HG03442 (cell line): ENCODE data around the gene DNAJB14.
A peak's percentile ranks its signal among the peaks of the same experiment; 100 is the strongest.

Experiments
- ATAC-seq: cut with Tn5 transposase; IDR thresholded peaks from one replicate; pipeline ENCODE4 v1.9.1; 2021; ENCODE audit warnings: mild to moderate bottlenecking, moderate library complexity; ENCODE audit not compliant: unreplicated experiment

DNAJB14 gene

DNA sequence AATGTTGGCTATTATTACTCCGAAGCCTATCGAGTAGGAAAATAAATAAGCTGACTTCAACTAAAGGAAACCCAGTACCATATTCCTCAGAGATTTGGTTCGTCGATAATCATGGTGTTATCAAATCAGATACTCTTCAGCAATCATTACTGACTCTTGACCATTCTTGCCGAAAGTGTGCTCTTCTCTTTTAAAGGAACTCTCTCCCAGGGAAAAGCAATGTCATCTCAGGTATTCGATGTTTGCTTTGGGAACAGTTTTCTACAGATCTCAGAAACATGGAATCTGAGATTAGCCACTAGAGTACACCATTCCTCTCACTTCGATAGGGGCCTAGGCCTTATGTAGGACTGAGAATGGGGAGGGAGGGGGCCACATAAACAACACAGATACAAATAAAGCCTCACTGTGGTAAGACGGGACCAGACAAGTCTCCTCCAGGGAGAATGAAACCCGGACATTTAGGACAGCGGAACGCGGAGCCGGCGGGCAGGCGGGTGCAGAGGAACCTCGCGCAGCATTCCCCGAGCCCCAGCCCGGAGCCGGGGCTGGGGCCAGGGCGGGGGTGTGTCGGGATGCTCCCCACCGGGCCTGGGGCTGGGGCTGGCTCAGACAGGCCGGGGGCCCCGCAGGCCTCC is 581 bp downstream of the DNAJB14 start:
- ATAC-seq: peak; percentile 1

- ATAC-seq: no peak
Measured at GRCh38 chr4:99943904-99944437, 2.4 kb downstream of the DNAJB14 start.

DNA sequence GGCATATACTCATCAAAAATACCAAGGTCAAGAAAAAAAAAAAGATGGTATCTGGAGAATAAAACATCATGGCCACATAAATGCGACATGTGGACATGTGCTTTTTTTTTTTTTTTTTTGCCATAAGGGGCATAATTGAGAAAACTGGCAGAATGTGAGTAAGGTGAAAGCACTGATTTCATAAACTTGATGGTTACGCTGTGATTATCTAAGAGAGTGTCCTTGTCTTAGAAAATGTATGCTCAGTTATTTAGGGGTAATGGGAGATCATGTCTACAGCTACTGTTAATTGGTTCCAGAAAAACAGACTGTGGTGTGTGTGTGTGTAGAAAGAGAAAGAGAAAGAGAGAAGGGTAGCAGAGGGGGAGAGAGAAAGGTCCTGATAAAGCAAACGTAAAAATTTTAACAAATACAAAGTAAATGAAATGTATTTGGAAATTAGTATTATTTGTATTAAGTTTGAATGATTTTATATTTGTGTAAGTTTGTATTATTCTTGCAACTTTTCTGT is 8.1 kb downstream of the DNAJB14 start:
- no peak for ATAC-seq

- ATAC-seq: no peak
Measured at GRCh38 chr4:99934891-99935290, 11.5 kb downstream of the DNAJB14 start.

GRCh38 chr4:99927566-99927965 is 18.9 kb downstream of the DNAJB14 start:
- ATAC-seq: no peak

DNA sequence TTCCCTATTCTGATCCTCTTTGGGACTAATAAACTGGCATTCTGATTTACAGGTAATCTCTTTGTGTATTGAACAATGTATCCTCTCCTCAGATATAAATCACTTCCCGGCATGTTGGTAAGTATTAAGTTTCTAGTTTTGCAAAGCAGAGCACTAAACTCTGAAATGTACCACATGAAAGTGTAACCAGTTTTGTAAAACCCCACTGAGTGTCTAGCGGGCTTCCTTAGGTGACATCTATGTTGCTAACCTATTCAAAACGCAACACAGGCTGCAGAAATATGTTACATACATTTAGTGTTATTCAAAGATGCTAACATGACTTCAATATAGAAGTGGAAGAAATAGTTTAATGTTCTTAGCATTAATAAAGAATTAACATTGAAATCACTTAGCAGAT is 25.2 kb downstream of the DNAJB14 start:
- ATAC-seq: no peak

GRCh38 chr4:99918656-99919055 is 27.8 kb downstream of the DNAJB14 start:
- ATAC-seq: no peak

GRCh38 chr4:99917575-99917974 is 28.8 kb downstream of the DNAJB14 start:
- ATAC-seq: no peak

DNA sequence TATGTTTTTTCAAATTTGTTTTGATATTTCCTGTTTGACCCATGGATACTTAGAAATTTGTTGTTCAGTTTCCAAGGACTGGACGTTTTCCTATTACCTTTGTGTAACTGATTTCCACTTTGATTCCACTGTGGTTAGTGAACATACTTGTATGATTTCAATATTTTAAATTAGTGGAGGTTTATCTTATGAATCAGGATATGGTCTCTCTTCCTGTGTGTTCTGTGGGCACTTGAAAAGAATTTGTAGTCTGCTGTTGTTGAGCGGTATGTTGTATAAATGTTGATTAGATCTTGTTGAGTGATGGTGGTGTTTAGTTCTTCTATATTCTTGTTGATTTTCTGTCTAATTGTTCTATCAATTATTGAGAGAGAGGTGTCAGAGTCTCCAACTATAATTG is 31.0 kb downstream of the DNAJB14 start:
- ATAC-seq: no peak

- no peak for ATAC-seq
Measured at GRCh38 chr4:99894998-99895397, 51.4 kb downstream of the DNAJB14 start.

GRCh38 chr4:99894161-99894997 is 52.0 kb downstream of the DNAJB14 start, which contains the start of gene LAMTOR3:
LAMTOR3 (minus strand) TSS chr4:99894427; CDS start chr4:99893963, 464 bp downstream.
- ATAC-seq: peak; percentile 100

DNA sequence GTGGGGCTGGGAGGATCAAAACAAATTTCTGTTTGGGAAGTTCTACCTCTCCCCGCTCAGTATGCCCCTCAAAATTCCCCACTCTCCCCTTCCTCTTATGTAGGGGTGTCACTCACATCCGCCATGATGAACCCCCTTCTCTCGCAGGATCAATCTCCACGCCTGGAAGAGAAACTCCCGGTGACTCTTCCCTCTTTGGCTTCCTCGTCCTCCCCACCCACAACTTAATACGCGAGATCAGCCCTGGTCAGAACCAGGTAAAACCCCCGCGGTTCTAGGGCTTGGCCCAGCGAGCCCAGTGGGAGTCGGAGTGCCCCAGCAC is 52.6 kb downstream of the DNAJB14 start:
- ATAC-seq: no peak

DNA sequence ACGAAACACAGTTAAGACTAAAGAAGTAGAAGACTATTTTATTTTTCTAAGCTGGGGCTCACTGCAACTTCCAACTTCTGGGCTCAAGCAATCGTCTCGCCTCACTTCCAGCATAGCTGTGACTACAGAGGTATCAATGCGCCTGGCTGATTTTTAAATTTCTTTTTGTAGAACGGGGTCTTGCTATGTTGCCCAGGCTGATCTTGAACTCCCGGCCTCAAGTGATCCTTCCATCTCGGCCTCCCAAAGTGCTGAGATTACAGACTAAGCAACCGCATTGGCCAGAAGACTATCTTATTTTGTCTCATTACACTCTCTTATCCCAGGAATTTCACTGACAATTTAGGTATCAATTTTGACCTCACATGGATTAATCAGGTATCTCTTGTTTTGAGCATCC is 53.4 kb downstream of the DNAJB14 start:
- no peak for ATAC-seq

DNA sequence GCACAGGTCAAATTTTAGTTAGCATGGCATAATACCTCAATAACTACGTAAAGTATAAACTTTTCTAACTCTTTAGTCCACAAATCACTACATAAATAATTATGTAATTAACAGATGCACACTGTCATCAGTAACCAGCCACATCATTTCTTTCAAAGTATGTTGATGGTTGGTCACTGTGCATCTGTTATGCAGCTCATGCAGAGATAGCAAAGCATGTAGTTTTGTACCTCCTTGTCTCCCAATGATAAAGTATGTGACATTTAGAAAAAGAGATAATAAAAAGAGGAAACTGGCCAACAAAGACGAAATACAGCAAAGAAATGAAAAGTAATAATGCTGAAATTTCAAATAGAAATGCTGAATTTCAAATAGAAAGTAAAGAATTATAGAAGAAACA is 55.1 kb downstream of the DNAJB14 start:
- no peak for ATAC-seq

- ATAC-seq: no peak
Measured at GRCh38 chr4:99887837-99888236, 58.6 kb downstream of the DNAJB14 start.

GRCh38 chr4:99886146-99886545 is 60.3 kb downstream of the DNAJB14 start:
- ATAC-seq: no peak

- ATAC-seq: no peak
Measured at GRCh38 chr4:99885687-99886086, 60.7 kb downstream of the DNAJB14 start.

DNA sequence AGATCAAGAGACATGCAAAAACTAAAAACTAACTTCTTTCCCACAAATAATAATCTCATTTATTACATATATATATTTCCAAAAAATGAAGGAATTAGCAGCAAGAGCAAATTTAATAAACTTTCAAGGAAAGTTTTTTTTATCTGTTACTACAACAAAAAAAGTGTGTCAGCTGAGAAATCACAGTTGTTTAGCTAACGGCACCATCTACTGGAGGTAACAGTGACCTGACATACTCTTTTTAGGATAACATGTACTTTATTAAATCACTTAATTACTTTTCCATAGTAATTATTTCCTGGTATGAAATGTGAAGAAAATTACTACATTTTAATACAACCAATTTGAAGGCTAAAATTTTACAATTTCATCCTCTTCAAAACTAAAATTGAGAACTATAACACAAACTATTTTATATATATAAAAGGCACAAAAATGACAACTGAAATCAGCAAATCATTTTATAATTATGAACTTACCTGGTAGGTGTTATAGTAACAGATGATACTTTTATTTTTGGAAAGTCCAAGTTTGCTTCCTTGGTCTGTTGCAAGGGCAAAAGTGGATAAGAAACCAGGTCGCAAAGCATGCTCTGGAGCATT is 61.3 kb downstream of the DNAJB14 start:
- ATAC-seq: no peak

GRCh38 chr4:99879458-99879857 is 67.0 kb downstream of the DNAJB14 start:
- no peak for ATAC-seq

DNA sequence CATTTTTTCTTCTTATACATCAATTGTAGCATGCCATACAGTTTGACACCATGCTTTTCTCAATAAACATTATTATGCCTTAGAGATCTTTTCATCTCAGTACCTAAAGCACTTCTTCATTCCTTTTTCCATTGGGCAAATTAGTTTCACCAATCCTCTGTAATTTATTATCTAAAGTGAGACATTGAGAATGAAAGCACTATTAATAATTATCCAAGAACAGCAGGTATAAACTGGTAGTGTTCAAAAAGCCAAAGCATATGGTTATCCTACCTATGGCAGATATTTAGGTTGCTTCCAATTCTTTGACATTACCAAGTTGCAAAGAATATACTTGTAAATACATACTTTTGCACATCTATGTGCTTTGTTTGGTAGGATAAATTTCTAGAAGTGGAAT is 67.8 kb downstream of the DNAJB14 start:
- no peak for ATAC-seq

GRCh38 chr4:99876946-99877345 is 69.5 kb downstream of the DNAJB14 start:
- no peak for ATAC-seq

DNA sequence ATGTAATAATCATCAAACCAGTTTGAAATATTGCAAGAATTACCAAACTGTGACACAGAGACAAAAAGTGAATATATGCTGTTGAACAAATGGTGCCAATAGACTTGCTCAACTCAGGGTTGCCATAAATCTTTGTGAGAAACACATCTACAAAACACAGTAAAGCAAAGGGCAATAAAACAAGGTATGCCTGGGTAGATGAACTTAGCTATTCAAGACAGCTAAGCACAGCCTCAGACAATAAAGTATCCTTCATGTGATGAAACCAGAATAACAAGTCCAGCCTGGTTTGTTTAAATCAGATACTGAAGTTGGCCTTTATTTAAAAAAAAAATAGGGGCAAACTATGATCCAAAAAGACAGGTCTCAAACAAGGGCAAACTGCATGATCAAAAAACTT is 71.3 kb downstream of the DNAJB14 start:
- no peak for ATAC-seq
